WERI-Rb-1 (cell line): Measurements from ENCODE around the gene MOSPD3.

Source experiments
- DNase-seq: peaks from one replicate; pipeline ENCODE4 v3.0.0-alpha.2; 2020
- H3K27ac ChIP-seq: fragments of 250-450 bp; sonication (Bioruptor Pico); 2 replicates; pipeline ENCODE4 v1.5.1; 2020; ENCODE audit warnings: mild to moderate bottlenecking, moderate library complexity
- H3K27me3 ChIP-seq: fragments of 250-450 bp; sonication (Bioruptor Pico); 2 replicates; pipeline ENCODE4 v1.5.1; 2021; ENCODE audit warnings: mild to moderate bottlenecking, low read depth, moderate library complexity; ENCODE audit not compliant: insufficient read depth, severe bottlenecking
- H3K36me3 ChIP-seq: fragments of 250-450 bp; sonication (Bioruptor Pico); 2 replicates; pipeline ENCODE4 v1.5.1; 2020; ENCODE audit warnings: mild to moderate bottlenecking, moderate library complexity
- H3K4me3 ChIP-seq: 2 replicates; pipeline ENCODE4 v1.5.1; 2011; ENCODE audit warnings: low read depth, mild to moderate bottlenecking, control low read depth, low read length
- H3K9me3 ChIP-seq: fragments of 250-450 bp; sonication (Bioruptor Pico); 2 replicates; pipeline ENCODE4 v1.5.1; 2021; ENCODE audit warnings: mild to moderate bottlenecking, moderate library complexity; ENCODE audit not compliant: severe bottlenecking
- CTCF ChIP-seq: IDR thresholded peaks from 2 replicates; pipeline ENCODE4 v1.5.1; 2011; ENCODE audit warnings: low read depth, mild to moderate bottlenecking, control low read depth, inconsistent platforms, low read length

The MOSPD3 gene

GRCh38 chr7:100613412-100614175 lies 1.3 kb downstream of the MOSPD3 start:
- no peaks in the 10 kb centered on the region for H3K9me3 ChIP-seq
- H3K27me3 ChIP-seq = no peaks in the 10 kb centered on the region
- no peak for TF ChIP-seq CTCF
- no peak overlapping the region for H3K4me3 ChIP-seq
- H3K27ac ChIP-seq = no peak overlapping the region
- H3K36me3 ChIP-seq = no peaks in the 10 kb centered on the region
- DNase-seq = no peak

- H3K27ac ChIP-seq = no peak overlapping the region
- no peak overlapping the region for H3K4me3 ChIP-seq
- H3K36me3 ChIP-seq = no peaks in the 10 kb centered on the region
- no peak for DNase-seq
- no peaks in the 10 kb centered on the region for H3K9me3 ChIP-seq
- TF ChIP-seq CTCF = no peak
- H3K27me3 ChIP-seq = no peaks in the 10 kb centered on the region
Observed at GRCh38 chr7:100614308-100614861, 2.0 kb downstream of the MOSPD3 start.

GRCh38 chr7:100620239-100620638 lies 7.9 kb downstream of the MOSPD3 start:
- Histone ChIP-seq H3K27ac (no peak overlapping the region), H3K36me3 (no peaks in the 10 kb centered on the region), H3K9me3 (no peaks in the 10 kb centered on the region), H3K4me3 (no peak overlapping the region), H3K27me3 (no peaks in the 10 kb centered on the region)
- no peak for DNase-seq
- no peak for TF ChIP-seq CTCF

GRCh38 chr7:100620804-100621203 lies 8.5 kb downstream of the MOSPD3 start:
- Histone ChIP-seq H3K36me3 (no peaks in the 10 kb centered on the region), H3K27me3 (no peaks in the 10 kb centered on the region), H3K4me3 (no peak overlapping the region), H3K27ac (no peak overlapping the region), H3K9me3 (no peaks in the 10 kb centered on the region)
- TF ChIP-seq CTCF = no peak
- DNase-seq = no peak

GRCh38 chr7:100621554-100621953 lies 9.2 kb downstream of the MOSPD3 start:
- Histone ChIP-seq H3K4me3 (no peak overlapping the region), H3K27me3 (no peaks in the 10 kb centered on the region), H3K27ac (0 out of 2 replicates have a peak overlapping the region, but pooled peaks have one; percentile 6), H3K36me3 (no peaks in the 10 kb centered on the region), H3K9me3 (no peaks in the 10 kb centered on the region)
- no peak for TF ChIP-seq CTCF
- DNase-seq = no peak
